Mesothelial cell of epicardium (in vitro differentiated cells): ENCODE measurements around the gene PDE4B. TPM values are rescaled to one million over a fixed set of nuclear protein-coding genes. Genes with fewer than 3 reads are reported as not detected.

Experiments used
- DNase-seq, 2 experiments: peaks; one replicate each; pipeline ENCODE4 v3.0.0; 2021; ENCODE audit warnings: low spot score in 2 of 2; ENCODE audit not compliant: unreplicated experiment in 2 of 2
- H3K27ac Mint-ChIP-seq: 2 replicates; pipeline ENCODE4 v1.8.0; 2021; ENCODE audit warnings: mixed read lengths
- H3K27me3 Mint-ChIP-seq: 2 replicates; pipeline ENCODE4 v1.8.0; 2021; ENCODE audit warnings: low read depth, mixed read lengths
- H3K36me3 Mint-ChIP-seq: 2 replicates; pipeline ENCODE4 v1.8.0; 2021; ENCODE audit warnings: mixed read lengths
- H3K4me1 Mint-ChIP-seq: 2 replicates; pipeline ENCODE4 v1.8.0; 2021; ENCODE audit warnings: mixed read lengths
- H3K4me3 Mint-ChIP-seq: 2 replicates; pipeline ENCODE4 v1.8.0; 2021; ENCODE audit warnings: mild to moderate bottlenecking, moderate library complexity, mixed read lengths
- H3K9me3 Mint-ChIP-seq: 2 replicates; pipeline ENCODE4 v1.8.0; 2021; ENCODE audit warnings: mixed read lengths
- total RNA-seq: library from RNA; stranded (reverse); gene quantifications from 3 replicates; pipeline ENCODE4 v1.2.1, GENCODE V29; 2021
- TF ChIP-seq, protein P1 (sequence below): fragments of 200-600 bp; sonication (generic); IDR thresholded peaks from one replicate; pipeline ENCODE4 v1.5.0; 2021; ENCODE audit warnings: antibody characterized with exemption; ENCODE audit not compliant: unreplicated experiment

PDE4B gene
- total RNA-seq, 1 donor from 2014 or later = 22.3 TPM

GRCh38 chr1:66304128-66304527, 511.4 kb downstream of the PDE4B start:
- no peaks in the 10 kb centered on the region for H3K4me1 Mint-ChIP-seq
- H3K9me3 Mint-ChIP-seq = peaks cover 8% of the 10 kb centered on the region
- no peak overlapping the region for H3K4me3 Mint-ChIP-seq
- no peak for DNase-seq
- no peak overlapping the region for H3K27ac Mint-ChIP-seq
- TF ChIP-seq, protein P1, sequence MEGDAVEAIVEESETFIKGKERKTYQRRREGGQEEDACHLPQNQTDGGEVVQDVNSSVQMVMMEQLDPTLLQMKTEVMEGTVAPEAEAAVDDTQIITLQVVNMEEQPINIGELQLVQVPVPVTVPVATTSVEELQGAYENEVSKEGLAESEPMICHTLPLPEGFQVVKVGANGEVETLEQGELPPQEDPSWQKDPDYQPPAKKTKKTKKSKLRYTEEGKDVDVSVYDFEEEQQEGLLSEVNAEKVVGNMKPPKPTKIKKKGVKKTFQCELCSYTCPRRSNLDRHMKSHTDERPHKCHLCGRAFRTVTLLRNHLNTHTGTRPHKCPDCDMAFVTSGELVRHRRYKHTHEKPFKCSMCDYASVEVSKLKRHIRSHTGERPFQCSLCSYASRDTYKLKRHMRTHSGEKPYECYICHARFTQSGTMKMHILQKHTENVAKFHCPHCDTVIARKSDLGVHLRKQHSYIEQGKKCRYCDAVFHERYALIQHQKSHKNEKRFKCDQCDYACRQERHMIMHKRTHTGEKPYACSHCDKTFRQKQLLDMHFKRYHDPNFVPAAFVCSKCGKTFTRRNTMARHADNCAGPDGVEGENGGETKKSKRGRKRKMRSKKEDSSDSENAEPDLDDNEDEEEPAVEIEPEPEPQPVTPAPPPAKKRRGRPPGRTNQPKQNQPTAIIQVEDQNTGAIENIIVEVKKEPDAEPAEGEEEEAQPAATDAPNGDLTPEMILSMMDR = no peak
- no peaks in the 10 kb centered on the region for H3K27me3 Mint-ChIP-seq
- no peaks in the 10 kb centered on the region for H3K36me3 Mint-ChIP-seq

- peaks cover 5% of the 10 kb centered on the region for H3K4me1 Mint-ChIP-seq
- no peaks in the 10 kb centered on the region for H3K36me3 Mint-ChIP-seq
- no peaks in the 10 kb centered on the region for H3K27me3 Mint-ChIP-seq
- peaks cover 6% of the 10 kb centered on the region for H3K9me3 Mint-ChIP-seq
- TF ChIP-seq, protein P1 = no peak
- no peak for DNase-seq
- H3K4me3 Mint-ChIP-seq = no peak overlapping the region
- H3K27ac Mint-ChIP-seq = no peak overlapping the region
Measured at GRCh38 chr1:66305927-66306326, 513.2 kb downstream of the PDE4B start.

DNA sequence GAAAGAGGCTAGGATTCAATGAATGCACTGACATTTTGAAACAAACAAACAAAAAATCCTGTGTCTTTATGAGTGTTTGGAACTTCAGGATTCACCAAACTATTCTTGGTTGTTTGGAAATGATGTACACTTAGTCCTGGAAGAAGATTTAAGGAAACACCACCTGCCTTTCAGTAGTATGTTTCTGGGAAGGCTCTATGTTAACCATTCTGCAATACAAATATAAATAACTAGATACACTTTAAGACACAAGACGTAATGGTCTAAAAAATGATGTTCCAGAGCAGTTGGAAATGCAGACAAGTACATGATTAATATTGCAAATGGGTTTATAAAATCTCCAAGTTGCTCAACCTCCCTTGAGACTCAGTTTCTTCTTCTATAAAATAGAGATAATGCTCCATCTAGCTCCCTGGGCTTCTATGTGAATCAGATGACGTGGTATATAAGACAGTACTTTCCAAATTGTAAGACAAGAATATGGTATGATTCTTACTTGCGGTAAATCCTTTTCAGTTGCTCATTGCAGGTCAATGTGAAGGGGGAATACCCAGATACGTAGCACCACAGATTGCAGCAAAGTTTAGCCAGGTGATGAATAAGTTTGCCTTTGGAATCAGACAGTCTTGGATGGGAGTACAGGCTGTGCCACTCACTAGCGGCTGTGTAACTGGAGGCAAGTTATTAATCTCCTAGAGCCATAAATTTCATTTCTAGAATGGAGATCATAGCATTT, 516.5 kb downstream of the PDE4B start:
- no peak overlapping the region for H3K4me3 Mint-ChIP-seq
- no peaks in the 10 kb centered on the region for H3K9me3 Mint-ChIP-seq
- no peaks in the 10 kb centered on the region for H3K36me3 Mint-ChIP-seq
- DNase-seq = no peak
- TF ChIP-seq, protein P1 = no peak
- H3K27me3 Mint-ChIP-seq = no peaks in the 10 kb centered on the region
- no peak overlapping the region for H3K27ac Mint-ChIP-seq
- H3K4me1 Mint-ChIP-seq = peaks cover 10% of the 10 kb centered on the region

GRCh38 chr1:66311092-66311491, 518.4 kb downstream of the PDE4B start:
- Mint-ChIP-seq H3K27me3 (no peaks in the 10 kb centered on the region), H3K9me3 (no peaks in the 10 kb centered on the region), H3K4me3 (no peak overlapping the region), H3K4me1 (peaks cover 15% of the 10 kb centered on the region), H3K36me3 (no peaks in the 10 kb centered on the region), H3K27ac (no peak overlapping the region)
- TF ChIP-seq, protein P1 = no peak
- DNase-seq = no peak

DNA sequence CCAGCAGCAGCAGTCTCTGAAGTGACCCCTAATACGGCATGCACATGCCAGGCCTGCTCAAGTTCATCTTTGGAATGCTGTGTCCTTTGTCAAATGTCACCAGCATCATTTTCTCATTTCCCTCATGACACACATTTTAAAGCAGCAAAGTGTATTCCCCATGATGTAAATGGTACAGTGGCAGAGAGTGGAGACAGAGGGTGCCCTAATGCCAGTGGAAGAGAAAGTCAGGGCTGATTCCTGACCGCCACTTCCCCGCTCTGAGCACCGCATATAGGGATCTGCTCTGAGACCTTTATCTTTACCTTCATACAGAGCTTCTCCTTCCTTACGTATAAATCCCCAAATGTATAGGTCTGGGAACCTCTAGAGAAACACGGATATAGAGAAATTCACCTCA, 518.9 kb downstream of the PDE4B start:
- no peaks in the 10 kb centered on the region for H3K27me3 Mint-ChIP-seq
- H3K9me3 Mint-ChIP-seq = no peaks in the 10 kb centered on the region
- no peak overlapping the region for H3K4me3 Mint-ChIP-seq
- TF ChIP-seq, protein P1 = no peak
- H3K27ac Mint-ChIP-seq = peak overlapping the region; percentile 36
- peaks cover 20% of the 10 kb centered on the region for H3K4me1 Mint-ChIP-seq
- no peaks in the 10 kb centered on the region for H3K36me3 Mint-ChIP-seq
- no peak for DNase-seq
